ENCODE results near the gene ROCK1. TPM values are rescaled to one million over a fixed set of nuclear protein-coding genes. Genes with fewer than 3 reads are reported as not detected.

The ROCK1 gene
- total and polyA plus RNA-seq, 3 donors from 2014 or later, result 9.6 to 46.3 (median 43.1) TPM

DNA sequence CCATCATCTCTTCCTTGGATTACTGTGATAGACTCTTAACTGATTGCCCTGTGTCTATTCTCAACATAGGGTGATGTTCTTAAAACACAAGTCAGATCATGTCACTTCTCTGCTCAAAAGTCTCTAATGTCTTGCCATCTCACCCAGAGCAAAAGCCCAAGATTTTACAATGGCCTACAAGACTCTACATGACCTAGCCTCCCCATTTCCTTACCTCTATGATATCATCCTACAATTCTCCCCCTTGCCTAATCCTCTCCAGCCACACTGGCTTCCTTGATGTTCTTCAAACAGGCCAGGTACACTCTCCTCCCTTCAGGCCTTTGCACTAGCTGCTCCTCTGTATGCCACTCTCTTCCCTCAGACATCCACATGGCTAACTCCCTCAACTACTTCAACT lies 55.1 kb downstream of the ROCK1 start:
- TF ChIP-seq, protein P1, sequence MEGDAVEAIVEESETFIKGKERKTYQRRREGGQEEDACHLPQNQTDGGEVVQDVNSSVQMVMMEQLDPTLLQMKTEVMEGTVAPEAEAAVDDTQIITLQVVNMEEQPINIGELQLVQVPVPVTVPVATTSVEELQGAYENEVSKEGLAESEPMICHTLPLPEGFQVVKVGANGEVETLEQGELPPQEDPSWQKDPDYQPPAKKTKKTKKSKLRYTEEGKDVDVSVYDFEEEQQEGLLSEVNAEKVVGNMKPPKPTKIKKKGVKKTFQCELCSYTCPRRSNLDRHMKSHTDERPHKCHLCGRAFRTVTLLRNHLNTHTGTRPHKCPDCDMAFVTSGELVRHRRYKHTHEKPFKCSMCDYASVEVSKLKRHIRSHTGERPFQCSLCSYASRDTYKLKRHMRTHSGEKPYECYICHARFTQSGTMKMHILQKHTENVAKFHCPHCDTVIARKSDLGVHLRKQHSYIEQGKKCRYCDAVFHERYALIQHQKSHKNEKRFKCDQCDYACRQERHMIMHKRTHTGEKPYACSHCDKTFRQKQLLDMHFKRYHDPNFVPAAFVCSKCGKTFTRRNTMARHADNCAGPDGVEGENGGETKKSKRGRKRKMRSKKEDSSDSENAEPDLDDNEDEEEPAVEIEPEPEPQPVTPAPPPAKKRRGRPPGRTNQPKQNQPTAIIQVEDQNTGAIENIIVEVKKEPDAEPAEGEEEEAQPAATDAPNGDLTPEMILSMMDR (IDR thresholded peaks at IDR 0.05), result no peak
- TF ChIP-seq POLR2A (IDR thresholded peaks at IDR 0.05), result no peak
- Histone ChIP-seq H3K27ac (no peak overlapping the region), H3K4me1 (peaks cover 4% of the 10 kb centered on the region), H3K9me3 (no peaks in the 10 kb centered on the region), H3K4me3 (no peak overlapping the region), H3K36me3 (ENCODE audit: low read depth, missing control alignments) (no peaks in the 10 kb centered on the region), H3K27me3 (no peaks in the 10 kb centered on the region)
- no peak for DNase-seq
- intact Hi-C loops (cut with DNase I; ENCODE audit: low total_unique reads), result no loop called here

DNA sequence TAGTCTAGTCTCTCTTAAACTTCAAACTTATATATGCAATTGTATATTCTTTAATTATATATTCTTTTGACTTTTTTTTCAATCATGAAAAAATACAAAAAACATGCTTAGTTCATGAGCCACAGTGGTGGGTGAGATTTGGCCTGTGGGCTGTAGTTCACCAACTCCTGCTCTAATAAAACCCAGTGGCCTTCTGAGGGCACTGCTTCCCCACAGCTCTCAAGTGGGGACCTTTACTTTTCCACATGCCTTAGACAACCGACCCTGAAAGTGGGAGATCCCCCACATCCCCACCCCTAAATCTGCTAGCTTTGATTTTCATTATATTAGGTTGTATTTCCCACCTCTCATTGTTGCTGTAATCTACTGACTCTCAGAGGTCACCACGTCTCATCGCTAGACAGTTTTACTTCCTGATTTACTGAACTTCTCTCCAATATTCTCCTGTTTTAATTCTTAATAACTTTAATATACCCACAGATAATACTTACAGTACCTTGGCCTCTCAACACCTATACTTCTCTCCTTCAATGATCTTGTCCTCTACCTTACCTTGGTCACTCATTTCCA lies 57.3 kb downstream of the ROCK1 start:
- Histone ChIP-seq H3K4me3 (no peak overlapping the region), H3K4me1 (peaks cover 4% of the 10 kb centered on the region), H3K9me3 (no peaks in the 10 kb centered on the region), H3K27ac (no peak overlapping the region), H3K36me3 (ENCODE audit: low read depth, missing control alignments) (no peaks in the 10 kb centered on the region), H3K27me3 (no peaks in the 10 kb centered on the region)
- DNase-seq, result no peak
- no peak for TF ChIP-seq POLR2A (IDR thresholded peaks at IDR 0.05)
- TF ChIP-seq, protein P1 (IDR thresholded peaks at IDR 0.05), result no peak
- intact Hi-C loops (cut with DNase I; ENCODE audit: low total_unique reads), result no loop called here
- 80 to 82% methylated on average over 3 of the region's 3 CpGs for WGBS, 2 donors

DNA sequence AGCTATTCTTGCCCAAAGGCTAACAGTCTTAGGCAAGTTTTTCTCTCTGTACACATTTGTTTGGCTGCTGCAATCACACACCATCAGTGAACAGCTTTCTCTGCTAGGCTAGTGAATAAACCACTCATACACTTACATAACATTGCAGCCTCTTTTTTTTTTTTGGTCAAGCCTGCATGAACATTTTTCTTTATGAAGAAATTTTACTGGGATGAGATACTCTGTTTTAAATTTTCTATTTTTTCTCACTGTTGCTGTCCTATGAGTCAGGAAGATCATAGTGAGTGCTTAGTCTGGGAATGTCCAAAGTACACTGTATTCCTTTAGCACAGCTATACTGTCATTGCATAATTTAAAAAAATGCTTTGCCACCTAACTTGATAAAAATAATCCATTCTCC lies 58.5 kb downstream of the ROCK1 start:
- TF ChIP-seq POLR2A (IDR thresholded peaks at IDR 0.05), result no peak
- TF ChIP-seq, protein P1 (IDR thresholded peaks at IDR 0.05), result no peak
- DNase-seq, result no peak
- Histone ChIP-seq H3K4me1 (peaks cover 4% of the 10 kb centered on the region), H3K27ac (no peak overlapping the region), H3K36me3 (ENCODE audit: low read depth, missing control alignments) (no peaks in the 10 kb centered on the region), H3K27me3 (no peaks in the 10 kb centered on the region), H3K4me3 (no peak overlapping the region), H3K9me3 (no peaks in the 10 kb centered on the region)
- intact Hi-C loops (cut with DNase I; ENCODE audit: low total_unique reads), result no loop called here

DNA sequence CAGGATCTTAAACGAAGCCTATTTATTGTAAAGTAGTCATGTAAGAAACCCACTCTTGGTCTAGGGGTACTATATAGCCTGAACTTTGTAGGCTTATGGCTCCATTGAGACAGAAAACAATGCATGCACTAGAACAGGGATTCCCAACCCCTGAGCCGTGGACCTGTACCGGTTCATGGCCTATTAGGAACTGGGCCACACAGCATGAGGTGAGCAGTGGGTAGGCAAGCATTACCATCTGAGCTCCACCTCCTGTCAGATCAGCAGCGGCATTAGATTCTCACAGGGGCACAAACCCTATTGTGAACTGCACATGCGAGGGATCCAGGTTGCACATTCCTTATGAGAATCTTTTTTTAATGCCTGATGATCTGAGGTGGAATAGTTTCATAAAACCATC lies 59.2 kb downstream of the ROCK1 start:
- H3K4me1 ChIP-seq, result peaks cover 4% of the 10 kb centered on the region
- intact Hi-C loops (cut with DNase I; ENCODE audit: low total_unique reads), result no loop called here
- no peaks in the 10 kb centered on the region for H3K36me3 ChIP-seq (ENCODE audit: low read depth, missing control alignments)
- no peak for DNase-seq
- H3K27ac ChIP-seq, result no peak overlapping the region
- TF ChIP-seq, protein P1 (IDR thresholded peaks at IDR 0.05), result no peak
- TF ChIP-seq POLR2A (IDR thresholded peaks at IDR 0.05), result no peak
- H3K27me3 ChIP-seq, result no peaks in the 10 kb centered on the region
- H3K4me3 ChIP-seq, result no peak overlapping the region
- 88 to 93% methylated on average over 5 of the region's 5 CpGs for WGBS, 2 donors
- H3K9me3 ChIP-seq, result no peaks in the 10 kb centered on the region

DNA sequence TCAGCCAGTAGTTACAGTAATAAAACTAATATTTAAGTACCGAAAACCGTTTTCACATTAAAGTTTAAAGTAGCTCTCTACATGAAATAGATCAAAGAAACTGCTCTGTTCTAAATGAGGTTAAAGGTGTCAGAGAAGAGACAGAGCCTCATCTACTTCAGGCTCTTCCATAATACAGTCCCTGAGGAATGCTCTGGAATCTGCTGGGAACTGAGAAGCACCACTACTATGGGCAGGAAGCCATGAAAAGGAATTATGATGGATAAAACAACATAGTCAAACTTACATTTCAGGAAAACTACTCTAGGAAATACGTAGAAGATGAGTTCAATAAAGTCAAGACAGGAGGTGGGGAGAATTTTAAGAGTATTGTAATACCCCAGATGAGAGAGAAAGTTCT lies 60.0 kb downstream of the ROCK1 start:
- intact Hi-C loops (cut with DNase I; ENCODE audit: low total_unique reads), result no loop called here
- Histone ChIP-seq H3K4me1 (peaks cover 4% of the 10 kb centered on the region), H3K27ac (no peak overlapping the region)

More for the DNA sequence above, 60.0 kb downstream of the ROCK1 start:
- H3K36me3 ChIP-seq (ENCODE audit: low read depth, missing control alignments), result no peaks in the 10 kb centered on the region
- no peak overlapping the region for H3K4me3 ChIP-seq
- 79 to 84% methylated on average over 3 of the region's 3 CpGs for WGBS, 2 donors
- TF ChIP-seq, protein P1 (IDR thresholded peaks at IDR 0.05), result no peak
- no peak for DNase-seq
- no peaks in the 10 kb centered on the region for H3K9me3 ChIP-seq
- H3K27me3 ChIP-seq, result no peaks in the 10 kb centered on the region
